GM19397 (cell line): ENCODE measurements around the gene GOLGA6L25.
A peak's percentile ranks its signal among the peaks of the same experiment; 100 is the strongest.
"Not testable (repeated sequence)": the region's sequence is repeated elsewhere in the genome, so short reads cannot be mapped to it uniquely, and the experiment has no call there.

Experiments used
- ATAC-seq: cut with Tn5 transposase; IDR thresholded peaks from one replicate; pipeline ENCODE4 v1.9.1; 2021; ENCODE audit warnings: mild to moderate bottlenecking, moderate library complexity; ENCODE audit not compliant: unreplicated experiment

GOLGA6L25 gene, protein sequence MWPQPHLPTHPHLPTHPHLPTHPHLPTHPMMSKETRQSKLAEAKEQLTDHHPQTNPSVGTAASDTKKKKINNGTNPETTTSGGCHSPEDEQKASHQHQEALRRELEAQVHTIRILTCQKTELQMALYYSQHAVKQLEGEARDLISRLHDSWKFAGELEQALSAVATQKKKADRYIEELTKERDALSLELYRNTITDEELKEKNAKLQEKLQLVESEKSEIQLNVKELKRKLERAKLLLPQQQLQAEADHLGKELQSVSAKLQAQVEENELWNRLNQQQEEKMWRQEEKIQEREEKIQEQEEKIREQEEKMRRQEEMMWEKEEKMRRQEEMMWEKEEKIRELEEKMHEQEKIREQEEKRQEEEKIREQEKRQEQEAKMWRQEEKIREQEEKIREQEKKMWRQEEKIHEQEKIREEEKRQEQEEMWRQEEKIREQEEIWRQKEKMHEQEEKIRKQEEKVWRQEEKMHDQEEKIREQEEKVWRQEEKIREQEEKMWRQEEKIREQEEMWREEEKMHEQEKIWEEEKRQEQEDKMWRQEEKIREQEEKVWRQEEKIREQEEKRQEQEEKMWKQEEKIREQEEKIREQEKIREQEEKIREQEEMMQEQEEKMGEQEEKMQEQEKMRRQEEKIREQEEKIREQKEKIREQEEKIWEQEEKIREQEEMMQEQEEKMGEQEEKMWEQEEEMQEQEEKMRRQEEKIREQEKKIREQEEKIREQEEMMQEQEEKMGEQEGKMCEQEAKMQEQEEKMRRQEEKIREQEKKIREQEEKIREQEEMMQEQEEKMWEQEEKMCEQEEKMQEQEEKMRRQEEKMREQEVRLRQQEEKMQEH

DNA sequence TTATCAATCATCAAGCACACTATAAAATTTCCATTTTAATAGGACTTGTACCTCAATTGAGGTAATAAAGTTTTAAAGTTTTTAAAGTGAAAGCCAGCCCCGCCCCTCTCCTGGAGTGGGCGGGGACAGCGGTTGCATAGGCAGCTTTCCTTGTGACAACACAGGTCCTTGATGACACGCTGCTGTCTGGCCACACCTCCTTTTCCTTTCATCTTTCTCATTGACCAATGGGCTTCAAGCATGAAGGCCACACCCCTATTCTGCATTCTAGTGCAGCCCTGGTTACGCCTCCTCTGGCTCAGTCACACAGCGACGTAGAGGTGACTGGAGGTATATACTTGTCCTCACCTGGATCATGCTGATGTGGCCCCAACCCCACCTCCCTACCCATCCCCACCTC, at the start of gene GOLGA6L25:
TSS of gene GOLGA6L25 (plus strand) at position 301 of the 400 bp plus-strand sequence. CDS start at position 362, 61 bp downstream.
- not testable (repeated sequence) for ATAC-seq

DNA sequence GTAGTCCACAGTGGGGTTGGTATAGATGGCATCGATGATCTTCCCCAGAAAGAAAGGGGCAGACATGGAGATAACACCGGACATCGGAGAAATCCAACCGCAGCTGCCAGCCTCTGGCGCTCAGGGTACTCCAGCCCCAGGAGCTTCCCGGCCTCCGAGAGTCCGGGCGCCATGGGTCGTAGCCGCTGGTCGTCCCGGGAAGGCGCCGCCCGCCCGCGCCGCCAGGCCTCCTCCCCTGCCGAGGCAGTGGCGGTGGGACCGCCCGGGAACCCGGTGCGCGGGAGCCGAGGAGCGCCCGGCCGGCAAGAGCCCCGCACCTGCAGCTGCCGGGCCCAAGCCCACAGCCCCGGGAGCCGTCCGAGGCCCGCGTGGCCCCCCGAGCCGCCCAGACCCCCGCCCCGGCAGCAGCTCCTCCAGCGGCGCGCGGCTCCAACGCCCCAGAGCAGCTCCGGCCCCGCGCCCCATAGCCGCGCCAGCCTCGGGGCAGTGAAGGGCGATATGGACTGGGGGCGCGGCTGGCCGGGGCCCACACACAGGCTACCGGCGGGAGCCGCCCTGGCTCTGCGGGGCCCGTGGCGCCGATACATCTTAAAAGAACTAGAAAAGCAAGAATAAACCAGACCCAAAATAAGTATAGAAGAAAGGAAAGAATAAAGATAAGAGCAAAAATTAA, 45.0 kb upstream of the GOLGA6L25 start:
- not testable (repeated sequence) for ATAC-seq

- not testable (repeated sequence) for ATAC-seq
Measured at GRCh38 chr15:28514128-28514527, 39.2 kb upstream of the GOLGA6L25 start.

GRCh38 chr15:28515208-28515607, 38.2 kb upstream of the GOLGA6L25 start:
- ATAC-seq: not testable (repeated sequence)

GRCh38 chr15:28532954-28533353, 20.4 kb upstream of the GOLGA6L25 start, which contains the start of gene GOLGA8G:
TSS of gene GOLGA8G (minus strand) at chr15:28532971. CDS start at chr15:28532909, 62 bp downstream.
- not testable (repeated sequence) for ATAC-seq

DNA sequence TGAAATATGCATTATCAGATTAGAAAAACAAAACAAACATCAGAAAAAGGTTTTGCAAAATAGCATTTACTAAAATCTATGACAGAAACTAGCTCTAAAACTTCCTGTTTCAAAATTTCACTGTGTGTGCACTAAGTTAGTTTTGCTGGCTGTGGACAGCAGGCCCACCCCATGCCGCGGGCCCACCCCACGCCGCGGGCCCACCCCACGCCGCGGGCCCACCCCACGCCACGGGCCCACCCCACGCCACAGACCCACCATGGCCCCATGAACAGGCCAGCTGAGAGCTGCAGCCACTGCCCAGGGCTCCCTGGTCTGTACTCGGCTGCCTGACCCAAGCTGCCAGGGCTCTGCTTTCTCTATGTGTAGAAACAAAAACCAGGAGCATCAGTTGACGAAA, 20.0 kb downstream of the GOLGA6L25 start:
- not testable (repeated sequence) for ATAC-seq

- peak; percentile 95 for ATAC-seq
Measured at GRCh38 chr15:28588977-28589606, 35.7 kb downstream of the GOLGA6L25 start.

GRCh38 chr15:28589769-28590168, 36.4 kb downstream of the GOLGA6L25 start:
- not testable (repeated sequence) for ATAC-seq

GRCh38 chr15:28592395-28592794, 39.0 kb downstream of the GOLGA6L25 start:
- not testable (repeated sequence) for ATAC-seq

- ATAC-seq: not testable (repeated sequence)
Measured at GRCh38 chr15:28593424-28594129, 40.2 kb downstream of the GOLGA6L25 start.

DNA sequence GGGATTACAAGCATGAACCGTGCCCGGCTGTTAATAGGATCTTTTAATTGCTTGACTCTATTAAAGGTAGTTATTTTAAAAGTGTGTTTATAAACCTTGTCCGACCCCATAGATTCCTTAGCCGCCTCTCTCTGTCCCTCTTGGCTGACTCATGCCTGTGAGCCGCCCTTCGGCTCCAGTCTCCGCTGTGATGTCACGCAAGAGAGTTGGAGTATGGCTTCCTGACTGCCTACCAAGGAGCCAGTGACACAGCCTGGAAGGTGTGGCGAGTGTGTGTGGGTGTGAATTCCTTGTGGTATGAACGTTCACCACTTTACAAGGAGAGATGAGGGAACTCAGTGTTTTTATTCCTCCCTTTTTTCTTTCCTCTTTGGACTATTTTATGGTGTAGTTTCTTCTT, 44.1 kb downstream of the GOLGA6L25 start:
- ATAC-seq: not testable (repeated sequence)

- ATAC-seq: not testable (repeated sequence)
Measured at GRCh38 chr15:28598209-28598608, 44.8 kb downstream of the GOLGA6L25 start.

DNA sequence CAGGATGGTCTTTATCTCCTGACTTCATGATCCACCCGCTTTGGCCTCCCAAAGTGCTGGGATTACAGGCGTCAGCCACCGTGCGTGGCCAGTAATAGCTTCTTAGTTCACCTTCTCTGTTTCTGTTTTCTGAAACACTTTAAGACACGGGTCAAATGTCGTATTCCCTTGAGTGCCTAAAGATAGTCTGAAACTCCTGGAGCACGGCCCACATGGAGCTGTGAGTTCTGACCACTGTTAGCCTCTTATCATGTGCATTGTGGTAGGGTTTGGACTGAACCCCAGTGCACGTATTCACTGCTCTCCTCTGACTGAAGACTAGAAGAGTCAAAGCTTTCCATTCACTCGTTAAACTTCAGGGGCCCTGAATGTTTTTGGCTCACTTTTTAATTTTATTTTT, 48.8 kb downstream of the GOLGA6L25 start:
- ATAC-seq: not testable (repeated sequence)
